SK-N-SH (cell line): Measurements from ENCODE around the gene CFAP210. TPM values are rescaled to one million over a fixed set of nuclear protein-coding genes. Genes with fewer than 3 reads are reported as not detected.

Experiments used
- CTCF ChIA-PET: fragments of 300-600, 350-600 bp; formaldehyde crosslinking; extraction: SDS; loops from one replicate; lab custom pipeline; 2021; lab: Yijun Ruan, JAX
- POLR2A ChIA-PET: fragments of 350-600 bp; sonication (Branson Sonifier 250); formaldehyde crosslinking; extraction: SDS; loops from one replicate; lab custom pipeline; 2020; ENCODE audit warnings: antibody characterized with exemption, inconsistent platforms; lab: Yijun Ruan, JAX
- DNase-seq: peaks from one replicate; pipeline ENCODE4 v3.0.0; 2012
- H2AFZ ChIP-seq: fragments of 200-600 bp; sonication (generic); 2 replicates; pipeline ENCODE4 v1.8.1; 2016; ENCODE audit warnings: antibody characterized with exemption, mild to moderate bottlenecking, low read depth
- H3F3A ChIP-seq: fragments of 200-600 bp; sonication (generic); replicated peaks from 2 replicates; pipeline ENCODE3; 2016; ENCODE audit warnings: antibody characterized with exemption, mild to moderate bottlenecking; ENCODE audit not compliant: insufficient read depth
- H3K27ac ChIP-seq, 2 experiments: fragments of 200-500 bp in 1 of 2; fragments of 200-600 bp in 1 of 2; sonication (Bioruptor generic) in 1 of 2; sonication (generic), shearing (Covaris generic) in 1 of 2; 2 replicates each; pipeline versions ENCODE4 v1.5.1 to v1.6.1; 2014 to 2016; ENCODE audit warnings: low read depth in 2 of 2, inconsistent platforms in 1 of 2, low read length in 1 of 2, mild to moderate bottlenecking in 1 of 2, mixed read lengths in 1 of 2
- H3K27me3 ChIP-seq: fragments of 200-600 bp; sonication (generic), shearing (Covaris generic); 2 replicates; pipeline ENCODE4 v1.6.1; 2016; ENCODE audit warnings: mixed run types; ENCODE audit not compliant: insufficient read depth
- H3K36me3 ChIP-seq, 2 experiments: fragments of 200-500 bp in 1 of 2; fragments of 200-600 bp in 1 of 2; sonication (Bioruptor generic) in 1 of 2; sonication (generic) in 1 of 2; replicated peaks in 1 of 2; 2 replicates each; pipeline versions ENCODE3 to v1.5.1; 2014 to 2016; ENCODE audit warnings: low read length in 1 of 2, mild to moderate bottlenecking in 1 of 2; ENCODE audit not compliant: insufficient read depth in 2 of 2, control insufficient read depth in 1 of 2
- H3K4me1 ChIP-seq, 2 experiments: fragments of 200-500 bp in 1 of 2; fragments of 200-600 bp in 1 of 2; sonication (Bioruptor generic) in 1 of 2; sonication (generic), shearing (Covaris generic) in 1 of 2; 2 replicates each; pipeline versions ENCODE4 v1.5.1 to v1.6.1; 2014 to 2016; ENCODE audit warnings: low read depth in 1 of 2, low read length in 1 of 2, mixed run types in 1 of 2; ENCODE audit not compliant: insufficient read depth in 2 of 2, control insufficient read depth in 1 of 2
- H3K4me2 ChIP-seq: fragments of 200-600 bp; sonication (generic), shearing (Covaris generic); 2 replicates; pipeline ENCODE4 v1.6.1; 2017; ENCODE audit warnings: mixed run types
- H3K4me3 ChIP-seq, 2 experiments: fragments of 200-500 bp in 1 of 2; fragments of 200-600 bp in 1 of 2; sonication (Bioruptor generic) in 1 of 2; sonication (generic), shearing (Covaris generic) in 1 of 2; 2 replicates each; pipeline versions ENCODE4 v1.5.1 to v1.8.1; 2014 to 2016; ENCODE audit warnings: low read depth in 2 of 2, inconsistent platforms in 1 of 2, low read length in 1 of 2, mild to moderate bottlenecking in 1 of 2, mixed read lengths in 1 of 2, moderate library complexity in 1 of 2
- H3K79me2 ChIP-seq: fragments of 200-600 bp; sonication (generic); 2 replicates; pipeline ENCODE4 v1.8.1; 2017; ENCODE audit warnings: mild to moderate bottlenecking; ENCODE audit not compliant: insufficient read depth
- H3K9ac ChIP-seq: fragments of 200-600 bp; sonication (generic); 2 replicates; pipeline ENCODE4 v1.6.1; 2017; ENCODE audit warnings: mixed run types
- H3K9me2 ChIP-seq: fragments of 200-600 bp; sonication (generic); 2 replicates; pipeline ENCODE4 v1.6.1; 2017; ENCODE audit warnings: mixed run types
- H3K9me3 ChIP-seq: fragments of 200-600 bp; sonication (generic); 2 replicates; pipeline ENCODE4 v1.6.1; 2017; ENCODE audit warnings: mixed run types, mild to moderate bottlenecking, moderate library complexity
- H4K20me1 ChIP-seq: fragments of 200-600 bp; sonication (generic); 2 replicates; pipeline ENCODE4 v1.6.1; 2017; ENCODE audit warnings: mild to moderate bottlenecking, mixed run types; ENCODE audit not compliant: insufficient read depth
- CTCF ChIP-seq: fragments of 200-600 bp; sonication (generic); IDR thresholded peaks from 2 replicates; pipeline ENCODE4 v1.6.1; 2017; ENCODE audit warnings: antibody characterized with exemption, mild to moderate bottlenecking, moderate library complexity
- FOSL2 ChIP-seq: IDR thresholded peaks from 2 replicates; pipeline ENCODE4 v1.4.0; 2012; ENCODE audit warnings: low read depth, mild to moderate bottlenecking, moderate library complexity, borderline replicate concordance
- GATA2 ChIP-seq: sonication (generic); formaldehyde crosslinking; IDR thresholded peaks from 2 replicates; pipeline ENCODE4 v1.5.0; 2020; ENCODE audit warnings: mild to moderate bottlenecking, missing genetic modification reagents
- JUND ChIP-seq: IDR thresholded peaks from 2 replicates; pipeline ENCODE4 v1.4.0; 2012
- MXI1 ChIP-seq: IDR thresholded peaks from 2 replicates; pipeline ENCODE4 v1.6.1; 2012; ENCODE audit warnings: mild to moderate bottlenecking, low read depth, low read length, improper control_type of control experiment
- NFIC ChIP-seq: IDR thresholded peaks from 2 replicates; pipeline ENCODE4 v1.4.0; 2012; ENCODE audit warnings: borderline replicate concordance
- NRF1 ChIP-seq: IDR thresholded peaks from 2 replicates; pipeline ENCODE4 v1.6.1; 2012; ENCODE audit warnings: low read depth, mild to moderate bottlenecking, low read length
- POLR2AphosphoS5 ChIP-seq: IDR thresholded peaks from 2 replicates; pipeline ENCODE4 v1.6.1; 2012; ENCODE audit warnings: low read depth, low read length
- RAD21 ChIP-seq: IDR thresholded peaks from 2 replicates; pipeline ENCODE4 v1.6.1; 2012; ENCODE audit warnings: mild to moderate bottlenecking, low read length
- REST ChIP-seq: IDR thresholded peaks from 2 replicates; pipeline ENCODE4 v1.6.1; 2012; ENCODE audit warnings: mild to moderate bottlenecking, low read depth, low read length, moderate library complexity
- RFX5 ChIP-seq: IDR thresholded peaks from 2 replicates; pipeline ENCODE4 v1.6.1; 2012; ENCODE audit warnings: mild to moderate bottlenecking, improper control_type of control experiment, low read length
- SIN3A ChIP-seq: IDR thresholded peaks from 2 replicates; pipeline ENCODE4 v1.6.1; 2012; ENCODE audit warnings: low read depth, mild to moderate bottlenecking, low read length, moderate library complexity, borderline replicate concordance
- SMC3 ChIP-seq: IDR thresholded peaks from 2 replicates; pipeline ENCODE4 v1.6.1; 2012; ENCODE audit warnings: low read depth, low read length, improper control_type of control experiment
- TCF12 ChIP-seq: IDR thresholded peaks from 2 replicates; pipeline ENCODE4 v1.4.0; 2012
- USF1 ChIP-seq: IDR thresholded peaks from 2 replicates; pipeline ENCODE4 v1.4.0; 2012; ENCODE audit warnings: low read depth, borderline replicate concordance
- ZBTB33 ChIP-seq: IDR thresholded peaks from 2 replicates; pipeline ENCODE4 v1.4.0; 2012; ENCODE audit warnings: low read depth, borderline replicate concordance
- WGBS: methylation state at CpG from one replicate; pipeline ENCODE4 v1.1.6; 2017; ENCODE audit warnings: low lambda C conversion rate; 5-methylcytosine and 5-hydroxymethylcytosine counted together
- polyA plus RNA-seq, 3 experiments: library from polyadenylated mRNA; depleted of rRNA; stranded (reverse); fragments of >200 nt; gene quantifications; 2 replicates each; pipeline ENCODE4 v1.2.3, GENCODE V29; 2012

CFAP210 gene
- polyA plus RNA-seq, 1 of the 3 experiments (the other 2 are of a cell fraction) = 0.03 TPM

- Histone ChIP-seq H3K4me2 (no peak overlapping the region), H3K27me3 (no peaks in the 10 kb centered on the region), H3K4me1 (peaks cover 0 to 7% of the 10 kb centered on the region in 2 experiments; a peak in 2 of 4 replicates), H3K9me2 (no peaks in the 10 kb centered on the region), H3F3A (peaks cover 8% of the 10 kb centered on the region), H3K79me2 (no peaks in the 10 kb centered on the region)
- POLR2A ChIA-PET = no interaction called here
- 67% methylated on average over 2 of the region's 2 CpGs for WGBS
- TF ChIP-seq SMC3 (no peak), RAD21 (no peak), REST (no peak), GATA2 (CRISPR knock-in tag) (no peak), USF1 (no peak), ZBTB33 (no peak), NFIC (no peak), CTCF (no peak), FOSL2 (no peak), JUND (no peak), TCF12 (no peak), POLR2AphosphoS5 (no peak), RFX5 (no peak), SIN3A (no peak), MXI1 (no peak), NRF1 (no peak)
- TF ChIP-seq, all 33 proteins: peak for 0
- CTCF ChIA-PET = interaction anchor here (0.6 kb wide), 1 partner anchor 30 kb away, joined by 3 read pairs; no protein-coding TSS in a partner anchor
- no peak for DNase-seq
- H3K4me3 ChIP-seq = no peak overlapping the region
- no peaks in the 10 kb centered on the region for H4K20me1 ChIP-seq
- H3K36me3 ChIP-seq = peaks cover 3 to 11% of the 10 kb centered on the region in 2 experiments
- H3K9ac ChIP-seq = no peak overlapping the region
- no peak overlapping the region for H2AFZ ChIP-seq
- H3K27ac ChIP-seq = no peak overlapping the region
- H3K9me3 ChIP-seq = no peaks in the 10 kb centered on the region
Measured at GRCh38 chr2:169707626-169708025, 13.4 kb upstream of the CFAP210 start.
